Activated T-helper 2 cell treated with anti-CD3 and anti-CD28 coated beads, Interferon-gamma antibody, Interleukin-2, Interleukin-4, amounts not matched to agents 10 μg/mL and 5 μg/mL and 100 μg/mL, durations not matched to agents 14 hours and 24 hours and 36 hours (primary cell): ENCODE data around the gene RIC1. TPM values are rescaled to one million over a fixed set of nuclear protein-coding genes. Genes with fewer than 3 reads are reported as not detected.
A peak's percentile ranks its signal among the peaks of the same experiment; 100 is the strongest.
"Not testable (repeated sequence)": the region's sequence is repeated elsewhere in the genome, so short reads cannot be mapped to it uniquely, and the experiment has no call there.

Experiments
- DNase-seq: peaks from one replicate; pipeline ENCODE4 v3.0.0; 2021; ENCODE audit warnings: low spot score
- H3K27ac Mint-ChIP-seq: one replicate; pipeline ENCODE4 v1.8.0; 2021; ENCODE audit warnings: mixed read lengths
- H3K27me3 Mint-ChIP-seq: one replicate; pipeline ENCODE4 v1.8.0; 2021; ENCODE audit warnings: low read depth, mixed read lengths
- H3K36me3 Mint-ChIP-seq: one replicate; pipeline ENCODE4 v1.8.0; 2021; ENCODE audit warnings: low read depth, mixed read lengths
- H3K4me1 Mint-ChIP-seq: one replicate; pipeline ENCODE4 v1.8.0; 2021; ENCODE audit warnings: low read depth, mixed read lengths
- H3K4me3 Mint-ChIP-seq: one replicate; pipeline ENCODE4 v1.8.0; 2021; ENCODE audit warnings: low read depth, mild to moderate bottlenecking, moderate library complexity, mixed read lengths
- H3K9me3 Mint-ChIP-seq: one replicate; pipeline ENCODE4 v1.8.0; 2021; ENCODE audit warnings: mixed read lengths
- intact Hi-C: fragments of 100-400 bp; cut with micrococcal nuclease; formaldehyde crosslinking; loops from one replicate; pipeline ENCODE4 v1.15.1; 2023
- total RNA-seq: library from RNA; stranded (reverse); gene quantifications from 2 replicates; pipeline ENCODE4 v1.2.3, GENCODE V29; 2022

RIC1 gene
- total RNA-seq, 1 donor from 2014 or later: 21.5 TPM

GRCh38 chr9:5720151-5720550 is 91.2 kb downstream of the RIC1 start:
- DNase-seq: no peak
- Mint-ChIP-seq H3K27me3 (no peaks in the 10 kb centered on the region), H3K4me1 (peaks cover 7% of the 10 kb centered on the region), H3K9me3 (peaks cover 28% of the 10 kb centered on the region), H3K36me3 (peaks cover 68% of the 10 kb centered on the region), H3K4me3 (no peak overlapping the region), H3K27ac (no peak overlapping the region)
- intact Hi-C loops: no loop called here

GRCh38 chr9:5721279-5722087 is 92.6 kb downstream of the RIC1 start:
- Mint-ChIP-seq H3K4me3 (no peak overlapping the region), H3K27ac (no peak overlapping the region), H3K36me3 (peaks cover 71% of the 10 kb centered on the region), H3K4me1 (peaks cover 6% of the 10 kb centered on the region), H3K27me3 (no peaks in the 10 kb centered on the region), H3K9me3 (peaks cover 28% of the 10 kb centered on the region)
- intact Hi-C loops: no loop called here
- no peak for DNase-seq

- intact Hi-C loops, DNase-seq, H3K4me3 Mint-ChIP-seq, H3K27ac Mint-ChIP-seq, H3K27me3 Mint-ChIP-seq, H3K4me1 Mint-ChIP-seq: not testable (repeated sequence)
- H3K9me3 Mint-ChIP-seq: peaks cover 19% of the 10 kb centered on the region
- H3K36me3 Mint-ChIP-seq: peaks cover 73% of the 10 kb centered on the region
Observed at GRCh38 chr9:5722679-5723078, 93.8 kb downstream of the RIC1 start.

DNA sequence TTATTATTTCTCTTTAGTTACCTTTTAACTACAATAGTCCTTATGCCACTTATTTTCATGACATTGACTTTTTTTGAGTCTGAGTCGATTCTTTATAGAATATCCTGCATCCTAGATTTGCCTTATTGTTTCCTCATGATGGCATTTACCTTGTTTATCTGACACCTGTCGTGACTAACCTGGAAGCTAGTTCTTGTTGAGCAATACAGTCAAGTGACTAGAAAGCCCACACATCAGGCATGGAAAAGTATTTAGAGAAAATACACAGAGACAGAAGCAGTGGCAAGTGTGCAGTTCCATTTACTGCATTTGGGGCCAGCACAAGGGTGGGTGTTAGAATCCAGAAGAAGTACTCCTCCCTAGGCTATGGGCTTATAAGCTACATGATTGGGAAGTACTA is 106.2 kb downstream of the RIC1 start:
- Mint-ChIP-seq H3K36me3 (peaks cover 34% of the 10 kb centered on the region), H3K4me1 (no peaks in the 10 kb centered on the region), H3K27me3 (no peaks in the 10 kb centered on the region), H3K4me3 (no peak overlapping the region), H3K9me3 (no peaks in the 10 kb centered on the region), H3K27ac (no peak overlapping the region)
- intact Hi-C loops: no loop called here
- DNase-seq: no peak

GRCh38 chr9:5736563-5737346 is 107.8 kb downstream of the RIC1 start:
- intact Hi-C loops: no loop called here
- no peak for DNase-seq

DNA sequence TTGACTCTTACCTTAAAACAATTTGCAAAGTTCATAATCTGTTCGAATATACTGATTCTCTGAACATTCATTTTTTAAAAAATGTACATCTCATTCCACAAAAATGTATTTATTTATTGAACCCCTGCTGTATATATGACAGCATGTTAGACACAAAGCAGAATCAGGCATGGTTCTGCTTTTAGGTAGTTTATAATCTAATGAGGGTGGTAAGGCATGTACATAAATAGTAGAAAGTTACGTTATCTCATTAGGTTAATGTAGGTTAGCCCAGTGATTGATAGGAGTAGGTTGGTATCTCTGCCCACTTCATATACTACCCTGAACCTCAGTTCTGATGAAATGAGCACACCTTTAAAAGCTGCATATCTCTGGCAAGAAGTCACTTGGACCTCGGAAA is 114.2 kb downstream of the RIC1 start:
- H3K27ac Mint-ChIP-seq: no peak overlapping the region
- H3K9me3 Mint-ChIP-seq: no peaks in the 10 kb centered on the region
- no peak overlapping the region for H3K4me3 Mint-ChIP-seq
- intact Hi-C loops: no loop called here
- no peak for DNase-seq
- H3K36me3 Mint-ChIP-seq: peaks cover 49% of the 10 kb centered on the region
- H3K27me3 Mint-ChIP-seq: no peaks in the 10 kb centered on the region
- H3K4me1 Mint-ChIP-seq: no peaks in the 10 kb centered on the region

More at GRCh38 chr9:5736563-5737346, 107.8 kb downstream of the RIC1 start:
- H3K9me3 Mint-ChIP-seq: no peaks in the 10 kb centered on the region
- no peak overlapping the region for H3K4me3 Mint-ChIP-seq
- H3K27ac Mint-ChIP-seq: no peak overlapping the region
- H3K36me3 Mint-ChIP-seq: peaks cover 44% of the 10 kb centered on the region
- H3K27me3 Mint-ChIP-seq: no peaks in the 10 kb centered on the region
- no peaks in the 10 kb centered on the region for H3K4me1 Mint-ChIP-seq

GRCh38 chr9:5748438-5748837 is 119.5 kb downstream of the RIC1 start:
- Mint-ChIP-seq H3K4me1 (peaks cover 19% of the 10 kb centered on the region), H3K4me3 (no peak overlapping the region), H3K9me3 (no peaks in the 10 kb centered on the region), H3K27ac (no peak overlapping the region), H3K36me3 (peaks cover 54% of the 10 kb centered on the region), H3K27me3 (no peaks in the 10 kb centered on the region)
- intact Hi-C loops: no loop called here
- no peak for DNase-seq

DNA sequence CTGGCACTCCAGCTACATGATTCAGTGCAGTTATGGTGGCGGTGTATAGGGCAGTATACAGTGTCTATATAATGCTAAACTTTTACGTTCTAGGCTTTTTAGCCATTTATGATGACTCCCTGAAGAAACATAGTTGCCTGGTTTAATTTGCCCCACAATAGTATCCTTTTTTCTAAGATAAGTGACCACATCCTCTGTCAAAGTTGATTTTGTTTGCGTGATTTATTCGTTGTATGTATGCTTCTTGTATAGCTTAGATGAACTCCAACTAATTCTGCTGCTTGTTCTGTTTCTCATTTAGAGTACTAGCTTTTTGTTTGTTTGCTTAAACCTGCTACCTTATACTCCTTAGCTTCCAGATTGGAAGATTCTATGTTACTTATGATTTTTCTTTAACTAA is 120.4 kb downstream of the RIC1 start:
- intact Hi-C loops: no loop called here
- DNase-seq: no peak
- H3K27me3 Mint-ChIP-seq: no peaks in the 10 kb centered on the region
- H3K27ac Mint-ChIP-seq: peak overlapping the region; percentile 44
- no peaks in the 10 kb centered on the region for H3K9me3 Mint-ChIP-seq
- H3K36me3 Mint-ChIP-seq: peaks cover 53% of the 10 kb centered on the region
- H3K4me1 Mint-ChIP-seq: peaks cover 22% of the 10 kb centered on the region
- H3K4me3 Mint-ChIP-seq: no peak overlapping the region

DNA sequence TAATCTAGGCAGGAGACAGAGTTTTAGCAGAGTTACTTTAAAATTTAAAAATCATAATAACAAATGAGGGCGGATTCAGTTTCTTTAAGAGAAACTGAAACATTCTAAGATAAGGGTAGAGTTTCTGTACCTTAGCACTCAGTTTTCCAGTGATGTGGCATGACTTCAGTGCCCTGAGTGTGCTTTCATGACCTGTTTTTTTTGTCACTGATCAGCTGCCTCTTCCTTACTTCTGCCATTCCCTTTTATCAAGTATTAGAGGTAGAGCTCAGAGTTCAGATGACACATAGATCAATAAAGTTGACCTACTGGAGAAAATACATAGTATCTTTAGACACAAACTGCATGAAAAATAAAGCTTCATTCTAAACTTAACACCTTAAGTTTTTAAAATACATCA is 121.7 kb downstream of the RIC1 start:
- intact Hi-C loops: no loop called here
- Mint-ChIP-seq H3K27ac (peak overlapping the region; percentile 6), H3K27me3 (no peaks in the 10 kb centered on the region), H3K9me3 (no peaks in the 10 kb centered on the region), H3K36me3 (peaks cover 49% of the 10 kb centered on the region), H3K4me3 (no peak overlapping the region), H3K4me1 (peaks cover 22% of the 10 kb centered on the region)
- DNase-seq: no peak

DNA sequence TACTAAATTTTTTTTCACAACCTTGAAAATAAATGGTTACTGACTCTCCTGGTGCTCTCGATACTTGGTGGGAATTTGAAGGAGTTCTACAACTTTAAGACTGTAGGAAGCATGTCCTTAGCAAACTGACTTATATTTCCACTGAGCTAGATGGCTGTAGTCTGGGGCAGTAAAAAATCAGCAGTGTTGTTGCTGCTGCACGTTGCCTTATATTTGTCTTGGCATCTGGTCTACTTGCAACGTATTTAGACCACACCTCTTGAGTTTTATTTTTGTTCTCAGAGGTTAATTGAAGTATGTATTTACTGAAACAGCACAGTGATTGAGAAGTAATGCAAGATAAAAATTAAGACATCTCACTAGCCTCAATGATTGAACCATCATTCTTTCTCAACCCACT is 127.7 kb downstream of the RIC1 start:
- H3K9me3 Mint-ChIP-seq: no peaks in the 10 kb centered on the region
- H3K4me1 Mint-ChIP-seq: peaks cover 15% of the 10 kb centered on the region
- H3K4me3 Mint-ChIP-seq: no peak overlapping the region
- DNase-seq: no peak
- peaks cover 56% of the 10 kb centered on the region for H3K36me3 Mint-ChIP-seq
- no peaks in the 10 kb centered on the region for H3K27me3 Mint-ChIP-seq
- intact Hi-C loops: no loop called here
- H3K27ac Mint-ChIP-seq: no peak overlapping the region

DNA sequence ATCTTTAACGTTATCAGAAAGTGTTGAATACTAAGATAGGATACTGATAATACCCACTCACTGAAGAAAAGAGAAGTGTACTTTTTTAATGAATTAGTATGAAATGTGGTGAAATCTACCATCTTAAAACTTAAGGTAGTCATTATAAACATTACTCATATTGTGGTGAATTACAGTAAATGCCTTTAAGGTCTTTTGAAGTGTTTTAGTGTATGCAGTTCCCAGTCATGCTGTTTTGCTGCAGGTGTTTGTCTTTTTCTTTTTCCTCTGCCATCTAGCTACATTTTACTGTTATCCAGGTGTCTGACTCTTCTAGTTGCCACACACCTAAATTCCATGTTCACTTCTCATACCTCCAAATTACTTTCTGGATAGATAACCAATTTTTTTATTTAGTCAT is 131.4 kb downstream of the RIC1 start:
- Mint-ChIP-seq H3K27me3 (no peaks in the 10 kb centered on the region), H3K9me3 (no peaks in the 10 kb centered on the region), H3K27ac (peak overlapping the region; percentile 23), H3K4me3 (no peak overlapping the region), H3K4me1 (peaks cover 29% of the 10 kb centered on the region), H3K36me3 (peaks cover 72% of the 10 kb centered on the region)
- no peak for DNase-seq
- intact Hi-C loops: loop anchor here (5.0 to 10.0 kb wide), 2 partner anchors 133 to 306 kb away; partner anchors contain the start of genes CD274 and RIC1

- DNase-seq: no peak
- Mint-ChIP-seq H3K27me3 (no peaks in the 10 kb centered on the region), H3K9me3 (no peaks in the 10 kb centered on the region), H3K27ac (no peak overlapping the region), H3K4me1 (peaks cover 40% of the 10 kb centered on the region), H3K36me3 (peaks cover 79% of the 10 kb centered on the region), H3K4me3 (no peak overlapping the region)
- intact Hi-C loops: loop anchor here (5.0 to 10.0 kb wide), 2 partner anchors 135 to 308 kb away; partner anchors contain the start of genes CD274 and RIC1
Observed at GRCh38 chr9:5762421-5762820, 133.5 kb downstream of the RIC1 start.
